Gastrocnemius medialis (tissue), 4 donors: ENCODE results near the gene TP53AIP1.

ENCODE experiments used
- POLR2A ChIP-seq, 2 donors: fragments of 450-650 bp; IDR thresholded peaks; one replicate each; pipeline ENCODE4 v1.6.1; 2017; ENCODE audit warnings: antibody characterized with exemption in 2 of 2, mild to moderate bottlenecking in 2 of 2, moderate library complexity in 2 of 2
- TF ChIP-seq, protein P1 (sequence below), 5 experiments: fragments of 450-650 bp in 3 of 5; fragments of 200-600 bp in 2 of 5; sonication (generic) in 2 of 5; IDR thresholded peaks in 4 of 5; conservative IDR thresholded peaks in 1 of 5; 1 replicate in 4 of 5; 2 replicates in 1 of 5; pipeline ENCODE4 v1.5.1; 2016 to 2019; ENCODE audit warnings: antibody characterized with exemption in 5 of 5, mild to moderate bottlenecking in 3 of 5, moderate library complexity in 3 of 5

DNA sequence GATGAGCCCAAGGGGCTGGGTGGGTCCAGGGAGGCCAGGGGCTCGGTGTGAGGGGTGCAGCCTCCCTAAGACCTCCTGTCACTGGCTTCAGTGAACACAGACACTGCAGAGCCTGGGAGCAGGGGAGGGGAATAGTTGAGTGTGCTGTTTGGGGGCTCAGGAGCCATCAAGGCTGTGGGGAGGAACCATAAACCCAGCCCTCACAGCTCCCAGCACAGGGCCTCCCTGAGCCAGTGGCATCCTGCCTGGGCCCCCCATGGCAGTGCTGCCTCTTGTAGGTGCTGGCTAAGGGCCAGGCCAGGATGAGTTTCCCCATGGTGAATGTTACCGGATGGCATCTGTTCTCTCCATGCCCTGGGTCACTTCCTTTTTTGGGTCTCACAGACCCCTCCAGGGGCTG is 26.0 kb downstream of the TP53AIP1 start:
- TF ChIP-seq, protein P1, sequence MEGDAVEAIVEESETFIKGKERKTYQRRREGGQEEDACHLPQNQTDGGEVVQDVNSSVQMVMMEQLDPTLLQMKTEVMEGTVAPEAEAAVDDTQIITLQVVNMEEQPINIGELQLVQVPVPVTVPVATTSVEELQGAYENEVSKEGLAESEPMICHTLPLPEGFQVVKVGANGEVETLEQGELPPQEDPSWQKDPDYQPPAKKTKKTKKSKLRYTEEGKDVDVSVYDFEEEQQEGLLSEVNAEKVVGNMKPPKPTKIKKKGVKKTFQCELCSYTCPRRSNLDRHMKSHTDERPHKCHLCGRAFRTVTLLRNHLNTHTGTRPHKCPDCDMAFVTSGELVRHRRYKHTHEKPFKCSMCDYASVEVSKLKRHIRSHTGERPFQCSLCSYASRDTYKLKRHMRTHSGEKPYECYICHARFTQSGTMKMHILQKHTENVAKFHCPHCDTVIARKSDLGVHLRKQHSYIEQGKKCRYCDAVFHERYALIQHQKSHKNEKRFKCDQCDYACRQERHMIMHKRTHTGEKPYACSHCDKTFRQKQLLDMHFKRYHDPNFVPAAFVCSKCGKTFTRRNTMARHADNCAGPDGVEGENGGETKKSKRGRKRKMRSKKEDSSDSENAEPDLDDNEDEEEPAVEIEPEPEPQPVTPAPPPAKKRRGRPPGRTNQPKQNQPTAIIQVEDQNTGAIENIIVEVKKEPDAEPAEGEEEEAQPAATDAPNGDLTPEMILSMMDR (IDR thresholded peaks at IDR 0.05 in 4 of 5, conservative IDR thresholded peaks at IDR 0.05 in 1 of 5) = no peak
- TF ChIP-seq POLR2A (IDR thresholded peaks at IDR 0.05) = no peak
